Measurements from ENCODE around the gene ZKSCAN4.

The ZKSCAN4 gene

DNA sequence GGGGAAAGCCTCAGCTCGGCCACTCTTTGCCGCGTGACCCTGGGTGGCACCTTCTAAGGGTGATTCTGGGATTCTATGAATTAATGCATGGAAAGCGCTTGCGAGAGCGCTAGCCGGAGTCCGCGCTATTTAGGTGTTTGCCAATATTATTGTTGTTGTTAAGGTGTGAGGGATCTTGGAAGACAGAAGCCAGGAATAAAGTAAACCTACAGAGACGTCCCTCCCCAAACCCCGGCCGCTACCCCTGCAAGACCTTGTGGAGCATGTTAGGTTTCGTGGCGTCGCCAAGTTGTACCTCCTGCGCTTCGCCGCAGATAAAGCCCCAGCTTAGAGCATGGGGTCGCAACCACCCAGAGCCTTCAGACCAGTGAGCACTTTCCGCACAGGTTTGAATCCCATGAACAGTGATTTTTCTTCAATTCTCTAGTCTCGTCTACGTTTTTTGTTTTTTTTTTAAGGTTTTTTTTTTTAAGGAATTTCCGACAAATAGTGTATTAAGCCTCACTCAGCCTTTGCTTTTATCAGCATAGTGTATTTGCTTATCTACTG, 43.9 kb downstream of the ZKSCAN4 start:
- no peak for DNase-seq (ENCODE audit: low spot score)

DNA sequence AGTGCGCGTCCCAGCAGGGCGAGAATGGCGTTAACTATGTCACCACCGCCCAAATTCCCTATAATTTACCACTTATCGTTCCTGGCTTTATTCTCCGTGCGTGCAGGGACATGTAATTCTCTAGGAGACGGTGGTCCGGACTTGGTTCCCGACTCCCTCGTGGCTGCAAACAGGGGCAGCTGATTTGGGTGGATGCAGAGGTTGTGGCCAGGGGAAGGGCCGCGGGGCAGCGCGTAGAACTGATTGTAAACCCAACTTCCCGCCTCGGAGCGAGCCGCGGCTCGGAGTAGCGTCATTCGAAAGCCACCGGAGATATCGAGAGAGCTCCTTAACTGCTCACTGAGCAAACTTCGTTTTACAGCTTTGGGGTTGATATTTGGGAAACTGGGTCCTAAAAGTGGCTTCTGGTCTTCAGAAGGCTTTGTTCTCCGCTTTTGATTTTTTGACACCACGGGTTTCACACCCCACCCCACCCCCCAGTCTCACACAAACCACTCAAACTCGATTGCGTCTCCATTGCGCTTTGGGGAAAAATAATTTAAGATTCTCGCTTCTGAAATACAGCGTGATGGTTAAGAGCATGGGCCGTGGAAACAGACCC, 44.5 kb downstream of the ZKSCAN4 start:
- DNase-seq (ENCODE audit: low spot score), result no peak

DNA sequence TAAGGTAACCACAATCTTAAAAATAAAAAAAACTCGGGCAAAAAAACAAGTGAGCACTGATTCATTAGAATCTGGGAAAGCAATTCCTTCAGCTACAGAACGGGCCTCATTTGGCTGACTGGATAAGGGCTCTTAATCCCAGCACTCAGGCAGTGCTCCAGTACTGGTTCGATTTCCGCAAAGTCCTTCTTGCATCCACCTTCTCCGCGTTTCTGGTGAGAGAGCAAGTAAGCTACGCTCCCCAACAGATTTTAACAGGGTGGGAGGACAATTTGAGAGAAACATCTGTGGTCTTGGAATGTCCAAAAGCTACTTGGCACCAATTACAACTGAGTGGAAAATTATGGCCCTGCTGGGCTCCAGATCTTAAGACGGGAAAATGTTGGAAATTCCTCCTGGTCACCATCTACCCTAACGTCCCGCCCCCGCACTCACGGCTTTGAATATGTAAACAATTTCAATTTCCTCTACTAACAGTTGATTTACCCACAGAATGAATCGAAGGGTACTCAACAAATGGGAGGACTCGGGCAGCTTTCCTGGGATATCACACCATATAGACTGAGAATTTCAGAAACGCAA, 45.0 kb downstream of the ZKSCAN4 start:
- no peak for DNase-seq (ENCODE audit: low spot score)

DNA sequence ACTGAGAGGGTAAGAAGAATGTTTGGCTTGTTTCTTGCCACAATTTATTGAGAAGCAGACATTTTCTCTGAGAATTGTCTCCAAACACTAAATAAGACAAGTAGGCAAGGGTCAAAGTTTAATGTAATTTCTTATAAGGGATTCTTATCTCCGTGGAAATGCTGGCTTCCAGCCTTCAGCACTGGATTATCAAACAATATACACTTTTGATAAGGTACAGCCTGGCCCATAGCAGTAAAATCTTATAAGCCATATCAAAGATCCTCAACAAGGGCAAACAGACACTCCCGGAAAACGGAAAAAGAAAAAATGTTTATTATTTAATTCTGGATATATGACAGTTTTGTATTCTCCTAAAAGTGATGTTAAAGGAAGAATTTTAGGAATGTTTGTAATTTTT, 45.5 kb downstream of the ZKSCAN4 start:
- DNase-seq (ENCODE audit: low spot score), result no peak

DNA sequence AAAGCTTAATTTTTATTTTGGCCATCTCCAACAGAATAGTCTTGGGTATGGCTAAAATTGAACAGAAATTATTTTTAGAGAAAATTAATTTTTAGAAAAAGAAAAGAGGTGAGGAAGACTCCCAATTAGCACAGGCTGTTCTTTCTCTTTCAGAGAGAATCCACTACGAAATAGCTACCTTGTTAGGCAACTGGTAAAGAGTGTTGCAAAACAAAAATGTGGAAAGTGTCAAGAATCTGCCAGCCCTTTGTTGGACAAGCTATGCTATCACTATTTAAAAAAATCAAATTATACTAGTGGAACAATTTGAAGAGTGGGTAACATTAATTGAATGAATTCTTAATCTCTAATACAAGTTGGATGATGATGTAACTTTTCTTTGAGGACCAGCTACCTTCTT, 46.2 kb downstream of the ZKSCAN4 start:
- no peak for DNase-seq (ENCODE audit: low spot score)

DNA sequence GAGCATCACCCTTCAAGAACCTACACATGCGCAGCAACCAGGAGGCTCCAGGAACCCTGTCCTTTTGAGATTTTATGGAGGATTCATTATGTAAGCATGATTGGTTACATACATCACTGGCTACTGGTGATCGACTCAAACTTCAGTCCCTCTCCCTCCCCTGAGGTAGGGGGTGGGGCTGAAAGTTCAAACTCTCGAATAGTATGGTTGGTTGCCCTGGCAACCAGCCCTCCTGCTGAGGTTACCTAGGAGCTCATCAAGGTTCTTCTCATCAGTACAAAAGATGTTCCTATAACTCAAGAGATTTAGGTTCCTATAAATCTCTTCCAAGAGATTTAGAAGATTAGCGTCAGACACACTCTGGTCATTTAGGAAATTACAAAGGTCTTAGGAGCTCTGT, 48.9 kb downstream of the ZKSCAN4 start:
- DNase-seq (ENCODE audit: low spot score), result no peak

DNA sequence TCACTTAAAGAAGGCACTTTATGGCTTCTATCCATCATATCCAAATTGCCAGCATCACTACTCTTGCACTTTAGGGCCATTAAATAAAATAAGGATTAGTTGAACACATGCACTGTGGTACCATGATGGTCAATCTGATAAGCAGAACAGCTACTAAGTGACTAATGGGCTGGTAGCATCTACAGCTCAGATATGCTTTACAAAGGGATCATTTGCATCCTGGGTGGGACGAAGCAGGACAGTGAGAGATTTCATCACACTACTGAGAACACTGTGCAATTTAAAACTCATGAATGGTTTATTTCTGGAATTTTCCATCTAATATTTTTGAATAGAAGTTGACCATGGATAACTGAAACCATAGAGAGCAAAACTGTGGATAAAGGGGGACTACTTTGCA, 52.0 kb downstream of the ZKSCAN4 start:
- no peak for DNase-seq (ENCODE audit: low spot score)
